Ovary (tissue), 9 donors: ENCODE measurements around the gene CCL28. TPM values are rescaled to one million over a fixed set of nuclear protein-coding genes. Genes with fewer than 3 reads are reported as not detected.

ENCODE experiments used
- DNase-seq, 5 donors: peaks; one replicate each; pipeline ENCODE4 v3.0.0-alpha.2; 2019 to 2020
- H3K27ac ChIP-seq, 2 donors: fragments of 200-600 bp; one replicate each; pipeline versions ENCODE4 v1.5.1 to v1.8.0; 2019 to 2022
- H3K27me3 ChIP-seq: fragments of 200-600 bp; one replicate; pipeline ENCODE4 v1.8.0; 2022
- H3K36me3 ChIP-seq: fragments of 200-600 bp; sonication (generic); one replicate; pipeline ENCODE4 v1.5.1; 2019
- H3K4me1 ChIP-seq: one replicate; pipeline ENCODE4 v1.8.1; 2013; ENCODE audit warnings: mild to moderate bottlenecking, moderate library complexity; ENCODE audit not compliant: insufficient read depth
- H3K4me3 ChIP-seq: fragments of 200-600 bp; sonication (generic); one replicate; pipeline ENCODE4 v1.5.1; 2017
- H3K9me3 ChIP-seq, 2 donors: fragments of 200-600 bp in 1 of 2; sonication (generic) in 1 of 2; one replicate each; pipeline versions ENCODE4 v1.5.1 to v1.8.1; 2013 to 2019; ENCODE audit warnings: mild to moderate bottlenecking in 1 of 2, moderate library complexity in 1 of 2
- CTCF ChIP-seq, 3 donors: fragments of 450-650 bp in 2 of 3; fragments of 200-600 bp in 1 of 3; IDR thresholded peaks; one replicate each; pipeline versions ENCODE4 v1.5.1 to v1.8.0; 2016 to 2022; ENCODE audit warnings: antibody characterized with exemption in 3 of 3, mild to moderate bottlenecking in 1 of 3
- EP300 ChIP-seq: sonication (generic); formaldehyde crosslinking; IDR thresholded peaks from one replicate; pipeline ENCODE4 v1.6.1; 2017; ENCODE audit warnings: antibody characterized with exemption
- POLR2A ChIP-seq: fragments of 450-650 bp; IDR thresholded peaks from one replicate; pipeline ENCODE4 v1.6.1; 2017; ENCODE audit warnings: antibody characterized with exemption, mild to moderate bottlenecking, moderate library complexity
- WGBS, 3 donors: extraction: QIAGEN DNeasy Blood & Tissue Kit in 1 of 3; methylation state at CpG; one replicate each; pipeline versions ENCODE4 v1.1.5 to v1.1.7; 2013 to 2017; 5-methylcytosine and 5-hydroxymethylcytosine counted together
- intact Hi-C, 4 donors: fragments of 100-400 bp; cut with DNase I; formaldehyde crosslinking; loops; one replicate each; pipeline versions ENCODE4 v1.11.0 to v1.15.1; 2022 to 2023
- polyA plus RNA-seq, 2 donors: library from polyadenylated mRNA; stranded (reverse); fragments of 200-250 nt in 1 of 2; fragments of 350-450 nt in 1 of 2; fragmentation: Illumina TruSeq in 1 of 2; extraction: RNeasy Lipid Tissue Mini Kit (QIAGEN cat#74804) in 1 of 2; gene quantifications; one replicate each; pipeline ENCODE4 v1.2.3, GENCODE V29; 2013 to 2014
- total RNA-seq, 7 donors: library from RNA; depleted of rRNA in 2 of 7; stranded (reverse); fragments of >200 nt in 2 of 7; fragmentation: NEBNext Ultra II Directional in 3 of 7; extraction: Animal tissue kit (Norgen Biotek cat#: 25700) in 3 of 7; gene quantifications; one replicate each; pipeline versions ENCODE4 v1.1.0 to v1.2.4, GENCODE V29; 2016 to 2023
- donor health status: DM: no; HTN: no; CAD: no; lungs with moderate emphysema.
- donor health status: DM: no; HTN: no; CAD: no.
- donor health status: Bipolar disorder and iron deficiency.
- donor health status: DM: yes; HTN: yes; CAD: no.
- donor health status: DM: no; HTN: no; CAD: no.
- donor health status: DM: yes; HTN: yes; CAD: no.

CCL28 gene
- total and polyA plus RNA-seq, 9 donors, result 0.59 to 3.2 (median 1.9) TPM; not detected in 1

- no peaks in the 10 kb centered on the region for H3K9me3 ChIP-seq
- intact Hi-C loops, result no loop called here
- H3K27me3 ChIP-seq, result no peaks in the 10 kb centered on the region
- no peak overlapping the region for H3K27ac ChIP-seq
- WGBS, 3 donors, result 63 to 82% (median 67%) methylated on average over 3 of the region's 3 CpGs
- H3K4me3 ChIP-seq, result no peak overlapping the region
- TF ChIP-seq POLR2A, result no peak
- TF ChIP-seq CTCF (IDR thresholded peaks at IDR 0.05), result no peak
- TF ChIP-seq EP300, result no peak
- no peaks in the 10 kb centered on the region for H3K4me1 ChIP-seq
- no peak for DNase-seq
- H3K36me3 ChIP-seq, result no peaks in the 10 kb centered on the region
These were observed 60.1 kb downstream of the CCL28 start for GRCh38 chr5:43352131-43352530.

- H3K36me3 ChIP-seq, result no peaks in the 10 kb centered on the region
- intact Hi-C loops, result no loop called here
- H3K9me3 ChIP-seq, result no peaks in the 10 kb centered on the region
- H3K4me3 ChIP-seq, result no peak overlapping the region
- H3K4me1 ChIP-seq, result no peaks in the 10 kb centered on the region
- TF ChIP-seq POLR2A (no peak), EP300 (no peak), CTCF (IDR thresholded peaks at IDR 0.05) (no peak)
- 68 to 92% (median 81%) methylated on average over 1 of the region's 1 CpG for WGBS, 3 donors
- no peak overlapping the region for H3K27ac ChIP-seq
- no peaks in the 10 kb centered on the region for H3K27me3 ChIP-seq
- no peak for DNase-seq
These were observed 63.3 kb downstream of the CCL28 start for GRCh38 chr5:43348861-43349363.

- Histone ChIP-seq H3K9me3 (no peaks in the 10 kb centered on the region), H3K27me3 (no peaks in the 10 kb centered on the region), H3K4me3 (no peak overlapping the region), H3K36me3 (no peaks in the 10 kb centered on the region), H3K27ac (no peak overlapping the region), H3K4me1 (no peaks in the 10 kb centered on the region)
- no peak for DNase-seq
- intact Hi-C loops, result no loop called here
- 73 to 89% (median 79%) methylated on average over 4 of the region's 4 CpGs for WGBS, 3 donors
- no peak for TF ChIP-seq CTCF (IDR thresholded peaks at IDR 0.05)
- TF ChIP-seq EP300, result no peak
- TF ChIP-seq POLR2A, result no peak
These were observed 64.0 kb downstream of the CCL28 start for GRCh38 chr5:43348207-43348606.

DNA sequence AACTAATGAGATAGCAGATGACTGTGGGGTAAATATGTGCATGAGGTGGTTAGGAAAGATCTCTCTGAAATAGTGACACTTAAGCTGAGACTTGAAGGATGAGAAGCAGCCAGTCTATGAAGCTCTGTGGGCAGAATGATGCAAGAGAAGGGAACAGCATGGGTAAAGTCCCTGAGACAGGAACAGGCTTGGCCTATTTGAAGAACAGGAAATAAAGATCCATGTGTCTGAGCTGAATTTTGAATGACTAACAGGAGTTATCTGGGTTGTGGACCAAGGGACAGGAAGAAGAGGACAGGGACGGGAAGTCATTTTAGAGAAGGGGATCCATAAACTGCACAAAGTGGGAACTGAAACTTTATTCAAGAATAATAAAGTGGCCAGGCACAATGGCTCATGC lies 73.3 kb downstream of the CCL28 start:
- Histone ChIP-seq H3K27ac (no peak overlapping the region), H3K4me3 (no peak overlapping the region), H3K4me1 (no peaks in the 10 kb centered on the region), H3K27me3 (no peaks in the 10 kb centered on the region), H3K36me3 (no peaks in the 10 kb centered on the region), H3K9me3 (peaks cover 0 to 3% of the 10 kb centered on the region in 2 donors)
- 87 to 98% (median 88%) methylated on average over 1 of the region's 1 CpG for WGBS, 3 donors
- intact Hi-C loops, result no loop called here
- TF ChIP-seq EP300 (no peak), POLR2A (no peak), CTCF (IDR thresholded peaks at IDR 0.05) (no peak)
- no peak for DNase-seq
